ENCODE data around the gene BMPR1B.
"Not testable (repeated sequence)": the region's sequence is repeated elsewhere in the genome, so short reads cannot be mapped to it uniquely, and the experiment has no call there.

The BMPR1B gene

GRCh38 chr4:94841166-94841863, 83.6 kb downstream of the BMPR1B start:
- not testable (repeated sequence) for DNase-seq

- DNase-seq, result no peak
These were observed 84.1 kb downstream of the BMPR1B start for GRCh38 chr4:94841864-94842221.

GRCh38 chr4:94843216-94843615, 85.5 kb downstream of the BMPR1B start:
- no peak for DNase-seq

- DNase-seq, result no peak
These were observed 90.6 kb downstream of the BMPR1B start for GRCh38 chr4:94848326-94848725.

GRCh38 chr4:94849901-94850300, 92.1 kb downstream of the BMPR1B start:
- no peak for DNase-seq

GRCh38 chr4:94852616-94853015, 94.9 kb downstream of the BMPR1B start:
- no peak for DNase-seq

GRCh38 chr4:94856030-94856429, 98.3 kb downstream of the BMPR1B start:
- no peak for DNase-seq

- no peak for DNase-seq
These were observed 112.4 kb downstream of the BMPR1B start for GRCh38 chr4:94870146-94870545.

GRCh38 chr4:94871644-94872305, 114.0 kb downstream of the BMPR1B start:
- DNase-seq, result no peak

- no peak for DNase-seq
These were observed 120.2 kb downstream of the BMPR1B start for GRCh38 chr4:94877973-94878372.

GRCh38 chr4:94880956-94881355, 123.2 kb downstream of the BMPR1B start:
- no peak for DNase-seq

- DNase-seq, result no peak
These were observed 125.0 kb downstream of the BMPR1B start for GRCh38 chr4:94882756-94883155.

- DNase-seq, result no peak
These were observed 129.3 kb downstream of the BMPR1B start for GRCh38 chr4:94887027-94887426.

- DNase-seq, result no peak
These were observed 131.8 kb downstream of the BMPR1B start for GRCh38 chr4:94889523-94889922.

GRCh38 chr4:94889946-94890345, 132.2 kb downstream of the BMPR1B start:
- no peak for DNase-seq

- no peak for DNase-seq
These were observed 132.8 kb downstream of the BMPR1B start for GRCh38 chr4:94890579-94890978.

- no peak for DNase-seq
These were observed 134.3 kb downstream of the BMPR1B start for GRCh38 chr4:94892051-94892450.

- no peak for DNase-seq
These were observed 137.3 kb downstream of the BMPR1B start for GRCh38 chr4:94895081-94895480.

GRCh38 chr4:94897023-94897422, 139.3 kb downstream of the BMPR1B start:
- DNase-seq, result no peak

GRCh38 chr4:94905511-94905910, 147.8 kb downstream of the BMPR1B start:
- no peak for DNase-seq

- DNase-seq, result no peak
These were observed 151.9 kb downstream of the BMPR1B start for GRCh38 chr4:94909645-94910044.

- DNase-seq, result no peak
These were observed 153.4 kb downstream of the BMPR1B start for GRCh38 chr4:94911106-94911505.

- no peak for DNase-seq
These were observed 154.9 kb downstream of the BMPR1B start for GRCh38 chr4:94912606-94913005.

GRCh38 chr4:94913316-94913715, 155.6 kb downstream of the BMPR1B start:
- DNase-seq, result no peak

GRCh38 chr4:94917146-94917545, 159.4 kb downstream of the BMPR1B start:
- no peak for DNase-seq
